ENCODE results near the gene HBQ1.
"Not testable (repeated sequence)": the region's sequence is repeated elsewhere in the genome, so short reads cannot be mapped to it uniquely, and the experiment has no call there.

Gene HBQ1

GRCh38 chr16:180101-180675 is at the start of gene HBQ1:
HBQ1 (plus strand) TSS chr16:180459; CDS start chr16:180487, 28 bp downstream.
- peak; percentile 78 for DNase-seq (ENCODE audit: low read depth, low spot score)

GRCh38 chr16:130533-131173 is 49.6 kb upstream of the HBQ1 start:
- no peak for DNase-seq (ENCODE audit: low read depth, low spot score)

GRCh38 chr16:132120-132519 is 48.1 kb upstream of the HBQ1 start:
- no peak for DNase-seq (ENCODE audit: low read depth, low spot score)

GRCh38 chr16:133716-134115 is 46.5 kb upstream of the HBQ1 start:
- DNase-seq (ENCODE audit: low read depth, low spot score): no peak

- peak; percentile 48 for DNase-seq (ENCODE audit: low read depth, low spot score)
These were observed 42.2 kb upstream of the HBQ1 start for GRCh38 chr16:138049-138417.

- DNase-seq (ENCODE audit: low read depth, low spot score): no peak
These were observed 39.9 kb upstream of the HBQ1 start for GRCh38 chr16:140175-140857.

- DNase-seq (ENCODE audit: low read depth, low spot score): no peak
These were observed 37.8 kb upstream of the HBQ1 start for GRCh38 chr16:142405-142967.

GRCh38 chr16:143047-143446 is 37.2 kb upstream of the HBQ1 start:
- DNase-seq (ENCODE audit: low read depth, low spot score): no peak

GRCh38 chr16:143456-143855 is 36.8 kb upstream of the HBQ1 start:
- peak; percentile 46 for DNase-seq (ENCODE audit: low read depth, low spot score)

GRCh38 chr16:144797-145252 is 35.4 kb upstream of the HBQ1 start:
- DNase-seq (ENCODE audit: low read depth, low spot score): no peak

- no peak for DNase-seq (ENCODE audit: low read depth, low spot score)
These were observed 33.6 kb upstream of the HBQ1 start for GRCh38 chr16:146646-147045.

- peak; percentile 72 for DNase-seq (ENCODE audit: low read depth, low spot score)
These were observed 31.1 kb upstream of the HBQ1 start for GRCh38 chr16:149024-149660.

- DNase-seq (ENCODE audit: low read depth, low spot score): no peak
These were observed 27.8 kb upstream of the HBQ1 start, which contains the start of gene HBZ for GRCh38 chr16:152141-153128. HBZ (plus strand) TSS chr16:152644; CDS start chr16:152910, 266 bp downstream.

GRCh38 chr16:153129-153521 is 27.1 kb upstream of the HBQ1 start:
- DNase-seq (ENCODE audit: low read depth, low spot score): not testable (repeated sequence)

GRCh38 chr16:153550-154216 is 26.6 kb upstream of the HBQ1 start:
- not testable (repeated sequence) for DNase-seq (ENCODE audit: low read depth, low spot score)

- DNase-seq (ENCODE audit: low read depth, low spot score): peak; percentile 39
These were observed 25.8 kb upstream of the HBQ1 start for GRCh38 chr16:154217-155030.

- no peak for DNase-seq (ENCODE audit: low read depth, low spot score)
These were observed 25.2 kb upstream of the HBQ1 start for GRCh38 chr16:155031-155398.

- no peak for DNase-seq (ENCODE audit: low read depth, low spot score)
These were observed 21.0 kb upstream of the HBQ1 start for GRCh38 chr16:159136-159849.

GRCh38 chr16:160242-160641 is 20.0 kb upstream of the HBQ1 start:
- not testable (repeated sequence) for DNase-seq (ENCODE audit: low read depth, low spot score)

Data from astrocyte of the hippocampus (primary cell).